NCI-H2227 (cell line): ENCODE results near the gene SSH2.
"Not testable (repeated sequence)": the region's sequence is repeated elsewhere in the genome, so short reads cannot be mapped to it uniquely, and the experiment has no call there.

Experiments
- DNase-seq: peaks from one replicate; lab custom pipeline; 2025; ENCODE audit not compliant: unreplicated experiment; lab: John Stamatoyannopoulos, UW

Gene SSH2

DNA sequence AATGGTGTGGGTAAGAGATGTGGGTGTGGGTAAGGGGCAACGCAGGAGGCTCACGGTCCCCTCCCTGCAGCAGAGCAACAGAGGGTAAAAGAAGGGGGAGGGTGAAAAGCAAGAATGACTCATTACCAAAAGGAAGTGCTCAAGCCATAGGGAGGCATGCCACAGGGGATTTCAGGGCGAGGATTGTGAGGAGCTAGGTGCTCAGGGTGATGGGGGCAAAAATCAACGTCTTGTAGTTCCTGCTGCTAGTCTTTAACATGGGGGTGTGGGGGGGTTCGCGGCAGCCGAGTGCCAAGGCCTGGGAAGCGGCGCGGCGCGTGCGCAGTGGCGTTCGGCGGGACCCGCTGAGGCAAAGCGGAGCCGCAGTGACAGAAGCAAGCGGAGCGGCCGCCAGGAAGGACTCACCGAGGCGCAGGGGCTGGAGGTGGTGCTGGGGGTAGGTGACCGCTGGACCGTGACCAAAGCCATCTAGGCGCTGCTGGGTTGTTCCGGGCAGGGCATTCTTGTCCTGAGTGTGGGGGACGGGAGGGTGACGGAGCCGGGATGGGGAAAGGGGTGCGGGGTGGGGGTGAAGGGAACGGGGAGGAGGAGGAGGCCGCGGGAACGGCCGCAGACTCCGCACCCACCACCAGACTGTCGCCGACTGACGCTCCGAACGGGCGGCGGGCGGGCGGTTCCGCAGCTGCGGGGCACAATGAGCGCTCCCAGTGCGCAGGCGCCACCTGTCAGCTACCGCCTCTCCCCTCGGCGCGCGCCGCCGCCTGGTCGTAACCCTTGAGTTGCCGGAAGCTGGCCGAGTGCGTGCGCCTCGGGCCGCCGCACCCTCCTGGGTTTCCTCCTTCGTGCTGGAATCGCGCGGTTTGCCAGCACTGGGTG lies at the start of gene SSH2:
Gene SSH2, minus strand, starts transcription at position 696 of the 876 bp plus-strand sequence. Its CDS starts 228 bp downstream, at position 468.
- peak; percentile 90 for DNase-seq

DNA sequence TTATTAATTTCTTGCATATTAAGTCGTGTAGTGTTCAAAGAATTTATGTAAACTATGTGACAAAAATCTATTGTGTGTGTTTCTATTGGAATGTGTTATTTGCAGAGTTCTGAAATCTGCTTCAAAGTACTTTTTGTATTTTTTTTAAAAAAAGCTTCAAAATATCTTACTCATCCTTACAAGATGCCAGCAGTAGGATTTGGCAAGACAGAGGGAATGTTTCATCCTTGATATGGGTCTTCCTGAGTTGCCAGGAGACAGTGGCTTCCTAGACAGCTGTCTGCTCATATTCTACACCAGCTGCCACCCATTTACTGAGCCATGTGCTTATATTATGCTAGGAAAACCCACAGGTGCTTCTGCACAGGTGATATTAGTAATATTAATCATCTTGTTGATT lies 47.8 kb upstream of the SSH2 start:
- no peak for DNase-seq

GRCh38 chr17:29973005-29973404 lies 43.0 kb upstream of the SSH2 start:
- no peak for DNase-seq

DNA sequence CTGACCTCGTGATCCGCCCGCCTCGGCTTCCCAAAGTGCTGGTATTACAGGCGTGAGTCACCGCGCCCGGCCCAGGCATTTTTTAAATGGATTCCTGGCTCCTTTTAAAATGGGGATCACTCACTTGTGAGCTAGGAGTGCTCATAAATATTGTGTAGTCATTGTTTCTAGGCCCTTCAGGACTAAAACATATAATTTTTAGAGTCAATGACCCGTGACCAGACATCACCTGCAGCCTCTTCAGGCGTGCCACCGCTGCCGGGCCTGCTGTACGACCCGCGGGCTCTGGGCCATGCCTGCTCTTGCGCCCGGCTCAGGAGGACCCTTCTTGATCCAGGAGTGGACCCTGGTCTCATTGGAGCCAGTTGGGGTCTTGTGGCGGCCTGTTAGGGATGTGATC lies 42.2 kb upstream of the SSH2 start:
- DNase-seq, result peak; percentile 38

- DNase-seq, result no peak
These were observed 38.2 kb upstream of the SSH2 start for GRCh38 chr17:29968271-29968670.

DNA sequence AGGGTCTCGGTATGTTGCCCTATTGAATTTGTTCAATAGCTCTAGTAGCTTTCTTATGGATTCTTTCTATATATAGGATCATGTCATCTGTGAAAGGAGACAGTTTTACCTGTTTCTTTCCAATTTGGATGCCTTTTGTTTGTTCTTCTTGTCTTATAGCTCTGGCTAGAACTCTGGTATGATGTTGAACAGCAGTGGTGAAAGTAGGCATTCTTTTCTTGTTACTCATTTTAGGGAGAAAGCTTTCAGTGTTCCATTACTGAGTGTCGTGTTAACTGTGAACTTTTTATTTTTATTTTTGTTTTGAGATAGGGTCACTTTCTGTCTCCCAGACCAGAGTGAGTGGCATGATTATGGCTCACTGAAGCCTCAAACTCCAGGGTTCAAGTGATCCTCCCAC lies 32.6 kb upstream of the SSH2 start:
- no peak for DNase-seq

DNA sequence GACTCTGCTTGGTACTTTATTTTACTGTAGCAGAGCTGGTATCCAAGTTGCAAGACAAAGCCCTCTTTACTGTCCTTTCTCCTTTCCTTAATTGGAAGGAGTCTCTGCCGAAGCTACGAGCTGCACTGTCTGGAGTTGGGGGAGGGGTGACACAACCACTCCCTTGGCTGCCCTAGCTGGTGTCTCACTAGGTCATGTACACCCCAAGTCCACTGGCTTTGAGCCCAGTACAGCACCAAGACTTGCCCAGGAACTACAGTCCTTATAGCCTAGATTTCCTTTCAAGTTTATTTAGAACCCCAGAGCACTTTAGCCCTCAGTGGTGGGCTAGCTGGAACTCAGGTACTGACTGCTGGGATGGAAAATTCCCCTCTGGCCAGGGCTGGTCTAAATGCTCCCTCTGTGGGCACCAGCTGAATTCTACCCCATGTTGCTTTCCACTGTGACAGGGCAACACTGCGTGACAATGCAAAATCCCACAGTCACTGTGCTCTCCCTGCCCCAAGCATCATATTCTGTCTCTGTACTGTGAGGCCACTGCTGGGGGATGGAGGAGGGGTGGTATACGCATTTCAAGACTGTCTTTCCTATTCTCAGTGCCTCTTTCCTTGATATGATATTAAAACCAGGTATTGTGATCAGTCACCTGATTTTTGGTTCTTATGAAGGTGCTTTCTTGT lies 29.8 kb upstream of the SSH2 start:
- no peak for DNase-seq

DNA sequence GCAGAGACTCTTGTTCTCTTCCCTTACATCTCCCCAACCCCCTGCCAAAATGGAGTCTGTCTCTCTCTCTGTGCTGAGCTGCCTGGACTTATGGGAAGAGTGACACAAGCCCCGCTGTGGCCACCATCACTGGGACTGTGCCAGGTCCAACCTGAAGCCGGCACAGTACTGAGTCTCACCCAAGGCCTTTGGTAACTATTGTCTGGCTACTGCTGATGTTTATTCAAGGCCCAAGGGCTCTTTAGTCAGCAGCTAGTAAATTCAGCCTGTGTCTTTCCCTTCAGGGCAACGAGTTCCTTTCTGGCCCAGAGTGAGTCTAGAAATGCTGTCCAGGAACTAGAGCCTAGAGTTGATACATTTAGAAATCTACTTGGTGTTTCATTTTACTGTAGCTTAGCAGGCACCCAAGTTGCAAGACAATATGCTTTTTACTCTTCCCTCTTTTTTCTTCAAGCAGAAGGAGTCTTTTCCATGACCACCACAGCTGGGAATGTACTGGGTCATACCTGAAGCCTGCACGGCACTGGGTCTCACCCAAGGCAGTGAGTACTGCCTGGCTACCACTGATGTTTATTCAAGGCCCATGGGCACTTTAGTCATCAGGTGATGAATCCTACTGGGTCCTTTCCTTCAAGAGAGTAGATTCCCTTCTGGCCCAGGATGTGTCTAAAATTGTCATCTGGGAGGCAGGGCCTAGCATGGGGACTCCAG lies 29.1 kb upstream of the SSH2 start:
- no peak for DNase-seq

DNA sequence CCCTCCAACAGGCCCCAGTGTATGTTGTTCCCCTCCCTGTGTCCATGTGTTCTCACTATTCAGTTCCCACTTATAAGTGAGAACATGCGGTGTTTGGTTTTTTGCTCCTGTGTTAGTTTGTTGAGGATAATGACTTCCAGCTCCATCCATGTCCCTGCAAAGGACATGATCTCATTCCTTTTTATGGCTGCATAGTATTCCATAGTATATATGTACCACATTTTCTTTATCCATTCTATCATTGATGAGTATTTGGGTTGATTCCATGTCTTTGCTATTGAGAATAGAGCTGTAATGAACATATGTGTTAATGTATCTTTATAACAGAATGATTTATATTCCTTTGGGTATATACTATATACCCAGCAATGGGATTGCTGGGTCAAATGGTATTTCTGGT lies 27.5 kb upstream of the SSH2 start:
- not testable (repeated sequence) for DNase-seq

GRCh38 chr17:29956225-29956624 lies 26.2 kb upstream of the SSH2 start:
- DNase-seq, result no peak

- no peak for DNase-seq
These were observed 24.4 kb upstream of the SSH2 start for GRCh38 chr17:29954405-29954804.

DNA sequence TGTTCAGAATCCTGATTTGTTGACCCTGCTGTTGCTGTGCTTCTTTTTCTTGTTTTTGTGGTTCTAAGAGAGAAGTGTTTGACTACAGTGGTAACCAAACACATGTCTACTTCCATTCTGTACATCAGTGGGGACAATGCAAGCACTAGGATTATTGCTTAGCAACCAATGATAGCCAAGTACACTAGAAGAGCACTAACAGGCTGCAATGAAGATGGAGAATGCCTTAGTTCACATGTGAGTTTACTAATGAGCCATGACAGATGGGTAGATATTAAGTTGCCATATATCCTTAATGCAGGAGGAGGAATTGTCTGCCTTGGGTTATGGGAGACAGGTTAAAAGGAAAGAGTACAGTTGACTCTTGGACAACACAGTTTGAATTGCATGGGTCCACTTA lies 19.7 kb upstream of the SSH2 start:
- DNase-seq, result peak; percentile 16

DNA sequence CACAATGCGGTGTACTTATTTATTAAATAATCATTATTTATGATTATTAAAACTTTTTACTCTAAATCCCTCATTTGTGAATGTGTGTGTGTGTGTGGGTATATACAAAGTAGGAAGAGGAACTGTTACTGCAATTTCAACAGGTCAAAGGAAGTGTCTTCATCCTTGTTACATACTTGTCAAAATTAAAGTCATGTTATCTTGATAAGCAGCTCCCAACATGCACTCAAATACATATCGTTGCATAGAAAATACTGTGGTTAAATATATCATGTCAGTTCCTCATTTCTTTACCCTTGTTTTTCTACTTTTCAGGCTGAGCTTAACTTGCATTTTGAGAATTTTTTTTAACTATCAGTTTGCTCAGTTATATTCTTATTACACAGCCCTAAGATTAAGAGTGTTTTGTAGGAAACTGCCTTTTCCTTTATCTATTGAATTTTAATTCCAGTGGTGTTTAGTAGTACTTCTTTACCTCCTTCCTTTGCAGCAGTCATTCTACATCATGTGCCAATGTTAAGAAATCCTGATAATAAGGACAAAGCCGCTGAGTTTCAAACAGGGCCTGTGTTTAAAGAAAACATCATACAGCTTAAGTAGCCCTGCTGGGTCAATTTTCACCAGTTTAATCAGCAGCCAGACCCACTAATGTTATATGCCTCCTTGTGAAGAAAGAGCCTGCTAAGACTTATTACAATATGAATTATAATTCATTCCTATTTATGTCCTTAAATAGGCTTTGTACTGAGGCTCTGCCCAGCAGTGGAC lies 18.6 kb upstream of the SSH2 start:
- DNase-seq, result peak; percentile 0

DNA sequence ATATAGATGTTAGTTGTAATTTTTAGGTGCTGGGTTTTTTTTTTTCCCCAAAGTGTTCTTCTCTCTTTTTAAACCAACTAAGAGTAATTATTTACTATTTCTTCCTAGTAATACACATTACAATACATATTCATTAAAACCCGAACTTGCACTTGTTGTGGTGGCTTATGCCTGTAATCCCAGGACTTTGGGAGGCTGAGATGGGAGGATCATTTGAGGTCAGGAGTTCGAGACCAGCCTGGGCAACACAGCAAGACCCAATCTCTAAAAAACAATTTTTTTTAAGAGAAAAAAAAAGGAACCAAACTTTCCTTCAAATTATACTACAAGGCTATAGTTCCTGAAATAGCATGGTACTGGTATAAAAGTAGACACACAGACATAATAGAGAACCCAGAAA lies 15.3 kb upstream of the SSH2 start:
- no peak for DNase-seq

GRCh38 chr17:29941334-29941733 lies 11.3 kb upstream of the SSH2 start, which contains the start of gene EFCAB5:
Gene EFCAB5, plus strand, starts transcription at chr17:29941634. Its CDS starts 163 bp downstream, at chr17:29941797.
- no peak for DNase-seq

- DNase-seq, result no peak
These were observed 6.7 kb upstream of the SSH2 start for GRCh38 chr17:29936724-29937123.

DNA sequence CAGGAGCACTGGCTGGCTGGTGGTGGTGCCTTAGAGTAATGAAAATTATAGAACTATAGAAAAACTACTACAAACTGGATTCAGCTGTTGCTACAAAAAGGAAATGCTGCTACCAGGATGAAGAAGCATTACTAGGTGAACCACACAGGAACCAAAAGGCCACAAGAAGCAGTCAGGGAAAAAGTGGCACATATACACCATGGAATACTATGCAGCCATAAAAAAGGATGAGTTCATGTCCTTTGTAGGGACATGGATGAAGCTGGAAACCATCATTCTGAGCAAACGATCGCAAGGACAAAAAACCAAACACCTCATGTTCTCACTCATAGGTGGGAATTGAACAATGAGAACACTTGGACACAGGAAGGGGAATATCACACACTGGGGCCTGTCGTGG lies 5.9 kb upstream of the SSH2 start:
- not testable (repeated sequence) for DNase-seq

GRCh38 chr17:29933379-29933778 lies 3.4 kb upstream of the SSH2 start:
- DNase-seq, result peak; percentile 3

GRCh38 chr17:29931231-29931932 lies 1.4 kb upstream of the SSH2 start:
- peak; percentile 89 for DNase-seq

- DNase-seq, result no peak
These were observed 482 bp upstream of the SSH2 start for GRCh38 chr17:29930409-29931010.
